Bronchial epithelial cell (primary cell): Measurements from ENCODE around the gene SLC4A3. TPM values are rescaled to one million over a fixed set of nuclear protein-coding genes. Genes with fewer than 3 reads are reported as not detected.

Experiments
- DNase-seq: peaks from one replicate; pipeline ENCODE4 v3.0.0-alpha.2; 2010; ENCODE audit warnings: low read depth
- FAIRE-seq: peaks from 2 replicates; lab custom pipeline; 2011; peaks lifted over from hg19 to GRCh38; lab: Jason Lieb, UNC
- H3K27me3 ChIP-seq: 2 replicates; pipeline ENCODE4 v1.5.1; 2011; ENCODE audit warnings: low read length; ENCODE audit not compliant: control insufficient read depth, insufficient read depth
- H3K36me3 ChIP-seq: 2 replicates; pipeline ENCODE4 v1.5.1; 2011; ENCODE audit warnings: low read length; ENCODE audit not compliant: control insufficient read depth, insufficient read depth
- H3K4me3 ChIP-seq: 2 replicates; pipeline ENCODE4 v1.5.1; 2011; ENCODE audit warnings: mild to moderate bottlenecking, low read depth, low read length, control low read depth
- total RNA-seq: library from RNA; depleted of rRNA; stranded (reverse); fragments of >200 nt; gene quantifications from 2 replicates; pipeline ENCODE4 v1.2.1, GENCODE V29; 2014
- TF ChIP-seq, protein P1 (sequence below): IDR thresholded peaks from 2 replicates; pipeline ENCODE4 v1.5.1; 2011; ENCODE audit warnings: mild to moderate bottlenecking, moderate library complexity, low read length, control low read depth, inconsistent platforms; ENCODE audit not compliant: insufficient read depth, severe bottlenecking

SLC4A3 gene
- total RNA-seq, 1 donor from 2014 or later = 1.6 TPM

DNA sequence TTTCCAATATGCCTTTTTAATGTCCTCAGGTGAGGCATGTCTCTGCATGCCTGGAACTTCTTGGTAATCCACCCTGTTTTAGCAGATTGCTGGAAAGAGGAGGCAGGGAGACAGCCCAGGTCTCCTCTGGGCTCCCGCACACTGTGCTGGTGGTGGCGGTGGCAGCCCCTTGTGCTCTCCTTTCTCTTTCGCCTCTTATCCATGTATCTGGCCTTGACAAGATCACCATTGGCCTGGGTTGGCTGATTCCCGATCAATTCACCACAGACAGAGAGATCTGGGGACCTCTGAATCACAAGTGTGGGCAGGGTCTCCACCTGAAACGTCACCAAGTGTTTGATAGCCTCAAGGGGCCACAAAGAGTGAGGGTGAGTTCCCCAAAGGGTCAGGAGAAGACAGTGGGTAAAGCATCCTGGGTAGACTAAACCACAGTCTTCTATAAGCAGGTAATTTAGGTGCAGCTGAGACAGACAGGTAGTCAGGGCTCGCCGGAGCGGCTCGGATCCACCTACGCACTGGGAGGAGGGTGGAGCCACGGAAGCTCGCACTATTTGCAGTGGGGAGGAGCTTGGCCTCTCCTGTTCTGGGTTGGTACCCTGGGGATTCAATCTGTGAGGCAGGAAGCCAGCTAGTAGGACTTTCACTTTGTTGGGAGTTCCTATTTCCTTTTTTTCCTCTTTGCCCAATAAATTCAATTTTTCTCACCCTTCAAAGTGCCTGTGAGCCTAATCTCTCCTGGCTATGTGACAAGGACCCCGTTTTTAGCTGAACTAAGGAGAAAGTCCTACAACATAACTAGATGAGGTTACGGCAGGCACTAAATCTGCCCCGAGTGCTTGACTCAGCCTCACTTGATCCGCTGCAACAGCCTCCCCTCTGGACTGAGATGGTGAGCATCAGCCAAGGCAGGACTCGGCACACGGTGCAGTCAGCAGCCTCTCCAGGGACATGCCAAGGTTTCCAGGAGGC lies 57.6 kb downstream of the SLC4A3 start:
- H3K36me3 ChIP-seq = no peaks in the 10 kb centered on the region
- DNase-seq (peak; percentile 93), FAIRE-seq (peak; percentile 60)
- H3K4me3 ChIP-seq = peak overlapping the region; percentile 50
- TF ChIP-seq, protein P1, sequence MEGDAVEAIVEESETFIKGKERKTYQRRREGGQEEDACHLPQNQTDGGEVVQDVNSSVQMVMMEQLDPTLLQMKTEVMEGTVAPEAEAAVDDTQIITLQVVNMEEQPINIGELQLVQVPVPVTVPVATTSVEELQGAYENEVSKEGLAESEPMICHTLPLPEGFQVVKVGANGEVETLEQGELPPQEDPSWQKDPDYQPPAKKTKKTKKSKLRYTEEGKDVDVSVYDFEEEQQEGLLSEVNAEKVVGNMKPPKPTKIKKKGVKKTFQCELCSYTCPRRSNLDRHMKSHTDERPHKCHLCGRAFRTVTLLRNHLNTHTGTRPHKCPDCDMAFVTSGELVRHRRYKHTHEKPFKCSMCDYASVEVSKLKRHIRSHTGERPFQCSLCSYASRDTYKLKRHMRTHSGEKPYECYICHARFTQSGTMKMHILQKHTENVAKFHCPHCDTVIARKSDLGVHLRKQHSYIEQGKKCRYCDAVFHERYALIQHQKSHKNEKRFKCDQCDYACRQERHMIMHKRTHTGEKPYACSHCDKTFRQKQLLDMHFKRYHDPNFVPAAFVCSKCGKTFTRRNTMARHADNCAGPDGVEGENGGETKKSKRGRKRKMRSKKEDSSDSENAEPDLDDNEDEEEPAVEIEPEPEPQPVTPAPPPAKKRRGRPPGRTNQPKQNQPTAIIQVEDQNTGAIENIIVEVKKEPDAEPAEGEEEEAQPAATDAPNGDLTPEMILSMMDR = peak; percentile 2
- no peaks in the 10 kb centered on the region for H3K27me3 ChIP-seq

- Histone ChIP-seq H3K36me3 (no peaks in the 10 kb centered on the region), H3K4me3 (no peak overlapping the region), H3K27me3 (no peaks in the 10 kb centered on the region)
- no peak for DNase-seq
- TF ChIP-seq, protein P1 = no peak
- FAIRE-seq = no peak
These were observed 59.8 kb downstream of the SLC4A3 start for GRCh38 chr2:219687272-219687671.

GRCh38 chr2:219687882-219688559 lies 60.6 kb downstream of the SLC4A3 start:
- TF ChIP-seq, protein P1 = no peak
- no peaks in the 10 kb centered on the region for H3K27me3 ChIP-seq
- no peaks in the 10 kb centered on the region for H3K36me3 ChIP-seq
- peak; percentile 73 for FAIRE-seq
- no peak overlapping the region for H3K4me3 ChIP-seq
- peak; percentile 84 for DNase-seq

- peak; percentile 93 for DNase-seq
- TF ChIP-seq, protein P1 = no peak
These were observed 61.4 kb downstream of the SLC4A3 start for GRCh38 chr2:219688560-219689445.

DNA sequence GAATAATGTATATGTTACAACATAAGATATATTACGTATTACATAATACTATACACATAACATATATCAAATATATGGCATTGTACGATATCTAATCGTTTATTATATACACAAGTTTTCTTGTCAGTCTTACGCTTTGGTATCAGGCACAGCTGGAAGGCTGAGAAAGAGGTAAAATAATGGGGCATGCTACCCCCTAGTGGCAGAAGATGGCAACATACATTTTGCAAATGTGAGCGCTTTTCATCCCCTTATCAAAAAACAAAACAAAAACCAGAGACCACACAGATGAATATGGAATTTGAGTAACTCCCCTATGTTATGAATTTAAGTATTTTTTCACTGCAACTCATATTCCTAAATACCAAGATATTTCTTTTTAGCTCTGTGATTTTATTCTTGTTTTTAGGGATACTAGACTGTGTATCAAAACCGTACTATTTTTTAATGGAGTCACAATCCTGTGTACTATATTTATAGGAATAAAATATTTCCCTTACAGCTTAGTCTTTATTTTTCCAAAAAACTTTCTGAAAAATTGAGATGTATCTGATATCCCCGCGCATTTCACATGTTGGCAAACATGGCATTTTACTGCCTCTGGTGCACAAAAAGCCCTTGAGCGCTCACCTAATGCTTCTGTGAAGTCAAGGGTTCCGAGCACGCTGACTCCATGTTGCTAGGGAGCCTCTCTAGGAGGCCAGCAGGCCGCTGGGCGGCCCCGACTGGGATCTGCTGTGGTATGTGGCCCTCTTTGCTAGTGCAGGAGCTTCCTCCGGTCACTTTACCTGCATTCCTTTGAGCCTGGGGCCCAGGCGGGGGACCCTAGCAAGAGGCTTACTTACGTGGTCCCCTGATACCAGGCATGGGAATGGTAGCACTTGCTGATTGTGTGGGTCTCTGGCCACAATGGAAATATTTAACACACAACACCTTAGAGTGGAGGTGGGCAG lies 62.5 kb downstream of the SLC4A3 start:
- FAIRE-seq (no peak), DNase-seq (peak; percentile 76)
- TF ChIP-seq, protein P1 = peak; percentile 65

More at GRCh38 chr2:219688560-219689445, 61.4 kb downstream of the SLC4A3 start:
- Histone ChIP-seq H3K36me3 (no peaks in the 10 kb centered on the region), H3K4me3 (no peak overlapping the region), H3K27me3 (no peaks in the 10 kb centered on the region)
- no peak for FAIRE-seq

More for the DNA sequence above, 62.5 kb downstream of the SLC4A3 start:
- no peaks in the 10 kb centered on the region for H3K27me3 ChIP-seq
- no peaks in the 10 kb centered on the region for H3K36me3 ChIP-seq
- H3K4me3 ChIP-seq = no peak overlapping the region
